ENCODE measurements around the gene RBP4. TPM values are rescaled to one million over a fixed set of nuclear protein-coding genes. Genes with fewer than 3 reads are reported as not detected.

Gene RBP4
- 0.33 and 0.44 TPM in 2 replicates for total RNA-seq

GRCh38 chr10:93601146-93601773 is at the start of gene RBP4:
TSS of gene RBP4 (minus strand) at chr10:93601235. CDS start at chr10:93601028, 207 bp downstream.

GRCh38 chr10:93612311-93612710 is 11.3 kb upstream of the RBP4 start, which contains the start of gene PDE6C:
TSS of gene PDE6C (plus strand) at chr10:93612537. CDS start at chr10:93612726, 189 bp downstream.

GRCh38 chr10:93566435-93567276 is 34.4 kb downstream of the RBP4 start, which contains the start of gene FFAR4:
TSS of gene FFAR4 (plus strand) at chr10:93566665. CDS start at chr10:93566721, 56 bp downstream.

Other genes starting within 250 kb of the RBP4 start
- gene MYOF, start 118.9 kb downstream of the RBP4 start, total RNA-seq: 263 and 350 TPM in 2 replicates
- gene CEP55, start 104.6 kb downstream of the RBP4 start, total RNA-seq: 3.8 and 57.2 TPM in 2 replicates
- gene FFAR4, start 34.6 kb downstream of the RBP4 start, total RNA-seq: not detected in 2 replicates
- not detected in 2 replicates for gene PDE6C, start 11.3 kb upstream of the RBP4 start, total RNA-seq
- 11.3 and 14.6 TPM in 2 replicates for gene FRA10AC1, start 101.4 kb upstream of the RBP4 start, total RNA-seq
- gene LGI1, start 156.7 kb upstream of the RBP4 start, total RNA-seq: under 0.01 and 0.33 TPM in 2 replicates

All from smooth muscle cell of trachea (primary cell).